Astrocyte of the spinal cord (primary cell): ENCODE results near the gene SLC39A13.

ENCODE experiments used
- DNase-seq: peaks from one replicate; pipeline ENCODE4 v3.0.0; 2011; ENCODE audit warnings: low read depth, low spot score
- H3K4me3 ChIP-seq: 2 replicates; pipeline ENCODE4 v1.5.1; 2011; ENCODE audit warnings: low read depth, mild to moderate bottlenecking, low read length, moderate library complexity
- in situ Hi-C: cut with HindIII; loops from 2 replicates; pipeline ENCODE4 v1.10.0; 2017; ENCODE audit warnings: low sequenced_read_pairs
- TF ChIP-seq, protein P1 (sequence below): IDR thresholded peaks from 2 replicates; pipeline ENCODE4 v1.5.1; 2012; ENCODE audit warnings: low read depth, mild to moderate bottlenecking, low read length, inconsistent platforms

SLC39A13 gene

DNA sequence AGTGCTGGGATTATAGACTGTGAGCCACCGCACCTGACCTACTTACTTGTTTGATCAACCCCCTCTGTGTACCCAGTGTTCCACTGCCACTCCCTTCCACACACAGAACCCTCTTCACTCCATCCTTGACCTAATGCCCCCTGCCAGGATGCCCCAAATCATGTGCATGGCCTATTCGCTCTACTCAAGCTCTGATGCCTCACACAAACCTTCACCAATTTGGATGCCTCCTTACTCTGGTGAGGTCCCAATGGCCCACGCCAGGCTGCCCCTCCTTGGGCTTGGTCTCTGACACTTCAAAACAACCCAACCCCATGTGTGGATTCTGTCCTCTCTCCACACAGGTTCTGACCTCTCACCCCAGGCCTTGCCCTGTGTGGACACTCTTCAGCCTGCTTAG is 27.3 kb downstream of the SLC39A13 start:
- DNase-seq = no peak
- TF ChIP-seq, protein P1, sequence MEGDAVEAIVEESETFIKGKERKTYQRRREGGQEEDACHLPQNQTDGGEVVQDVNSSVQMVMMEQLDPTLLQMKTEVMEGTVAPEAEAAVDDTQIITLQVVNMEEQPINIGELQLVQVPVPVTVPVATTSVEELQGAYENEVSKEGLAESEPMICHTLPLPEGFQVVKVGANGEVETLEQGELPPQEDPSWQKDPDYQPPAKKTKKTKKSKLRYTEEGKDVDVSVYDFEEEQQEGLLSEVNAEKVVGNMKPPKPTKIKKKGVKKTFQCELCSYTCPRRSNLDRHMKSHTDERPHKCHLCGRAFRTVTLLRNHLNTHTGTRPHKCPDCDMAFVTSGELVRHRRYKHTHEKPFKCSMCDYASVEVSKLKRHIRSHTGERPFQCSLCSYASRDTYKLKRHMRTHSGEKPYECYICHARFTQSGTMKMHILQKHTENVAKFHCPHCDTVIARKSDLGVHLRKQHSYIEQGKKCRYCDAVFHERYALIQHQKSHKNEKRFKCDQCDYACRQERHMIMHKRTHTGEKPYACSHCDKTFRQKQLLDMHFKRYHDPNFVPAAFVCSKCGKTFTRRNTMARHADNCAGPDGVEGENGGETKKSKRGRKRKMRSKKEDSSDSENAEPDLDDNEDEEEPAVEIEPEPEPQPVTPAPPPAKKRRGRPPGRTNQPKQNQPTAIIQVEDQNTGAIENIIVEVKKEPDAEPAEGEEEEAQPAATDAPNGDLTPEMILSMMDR = no peak
- H3K4me3 ChIP-seq = no peak overlapping the region
- in situ Hi-C loops = no loop called here

DNA sequence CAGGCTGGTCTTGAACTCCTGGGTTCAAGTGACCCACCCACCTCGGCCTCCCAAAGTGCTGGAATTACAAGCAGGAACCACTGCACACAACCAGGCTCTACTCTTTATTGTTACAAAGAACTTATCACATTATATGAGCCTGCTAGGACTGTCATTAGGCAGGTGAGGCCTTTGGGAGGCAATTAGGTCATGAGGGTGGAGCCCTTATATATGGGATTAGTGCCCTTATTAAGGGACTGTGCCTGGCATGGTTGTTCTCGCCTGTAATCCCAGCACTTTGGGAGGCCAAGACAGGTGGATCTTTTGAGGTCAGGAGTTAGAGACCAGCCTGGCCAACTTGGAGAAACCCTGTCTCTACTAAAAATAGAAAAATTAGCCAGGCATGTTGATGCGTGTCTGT is 28.3 kb downstream of the SLC39A13 start:
- no peak for DNase-seq
- no peak overlapping the region for H3K4me3 ChIP-seq
- TF ChIP-seq, protein P1 = no peak

DNA sequence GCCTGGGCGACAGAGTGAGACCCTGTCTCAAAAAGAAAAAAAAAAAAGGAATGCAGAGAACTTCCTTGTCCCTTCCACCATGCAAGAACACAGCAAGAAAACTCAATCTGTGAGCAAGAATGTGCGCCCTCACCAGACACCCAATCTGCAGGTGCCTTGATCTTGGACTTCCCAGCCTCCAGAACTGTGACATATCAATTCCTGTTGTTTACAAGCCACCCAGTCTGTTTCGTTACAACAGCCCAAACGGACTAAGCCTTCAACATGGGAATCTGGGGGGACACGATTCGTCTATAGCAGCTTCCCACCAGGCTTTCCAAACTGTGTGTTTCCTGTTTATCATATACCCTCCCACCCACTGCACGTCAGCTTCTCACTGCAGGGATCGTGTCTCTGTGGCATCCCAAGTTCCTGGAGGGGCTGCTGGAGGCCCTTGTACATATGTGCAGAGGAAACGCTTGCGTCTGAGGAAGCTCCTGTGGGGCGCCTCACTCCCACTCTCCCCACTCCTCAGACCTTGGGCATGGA is 28.9 kb downstream of the SLC39A13 start:
- no peak overlapping the region for H3K4me3 ChIP-seq
- in situ Hi-C loops = no loop called here
- no peak for DNase-seq
- TF ChIP-seq, protein P1 = no peak

More for the DNA sequence above, 28.3 kb downstream of the SLC39A13 start:
- in situ Hi-C loops = no loop called here

DNA sequence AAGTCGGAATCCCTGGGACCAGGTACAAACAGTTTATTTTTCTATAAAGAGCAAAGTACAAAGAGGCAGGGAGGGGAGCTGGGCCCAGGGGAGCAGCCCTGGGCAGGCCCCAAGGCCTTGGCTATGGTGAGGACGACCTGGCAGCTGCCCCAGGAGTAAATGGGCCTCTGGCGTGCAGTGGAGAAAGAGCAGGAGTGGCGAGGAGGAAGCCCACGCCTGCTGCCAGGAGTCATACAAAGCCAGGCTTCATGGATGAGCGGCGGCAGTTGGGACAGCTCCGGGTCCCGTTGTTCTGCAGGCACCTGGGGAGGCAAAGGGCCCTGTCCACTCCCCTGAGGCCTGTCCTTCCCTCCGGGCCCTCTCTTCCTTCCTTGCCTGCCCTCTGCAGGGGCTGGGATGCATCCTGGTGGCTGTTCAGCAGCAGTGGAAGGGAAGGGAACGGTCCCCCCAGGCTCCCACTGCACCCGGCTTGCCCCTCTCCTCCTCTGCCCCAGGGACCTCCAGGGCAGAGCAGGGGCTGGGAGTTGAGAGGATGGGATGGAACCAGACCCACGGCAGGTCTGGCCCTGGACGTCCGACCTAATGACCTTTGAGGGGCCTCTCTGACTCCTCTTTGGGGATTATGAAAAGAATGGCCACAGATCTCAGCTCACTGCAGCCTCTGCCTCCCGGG is 29.5 kb downstream of the SLC39A13 start:
- no peak overlapping the region for H3K4me3 ChIP-seq
- DNase-seq = no peak
- TF ChIP-seq, protein P1 = peak; percentile 2
- in situ Hi-C loops = no loop called here

DNA sequence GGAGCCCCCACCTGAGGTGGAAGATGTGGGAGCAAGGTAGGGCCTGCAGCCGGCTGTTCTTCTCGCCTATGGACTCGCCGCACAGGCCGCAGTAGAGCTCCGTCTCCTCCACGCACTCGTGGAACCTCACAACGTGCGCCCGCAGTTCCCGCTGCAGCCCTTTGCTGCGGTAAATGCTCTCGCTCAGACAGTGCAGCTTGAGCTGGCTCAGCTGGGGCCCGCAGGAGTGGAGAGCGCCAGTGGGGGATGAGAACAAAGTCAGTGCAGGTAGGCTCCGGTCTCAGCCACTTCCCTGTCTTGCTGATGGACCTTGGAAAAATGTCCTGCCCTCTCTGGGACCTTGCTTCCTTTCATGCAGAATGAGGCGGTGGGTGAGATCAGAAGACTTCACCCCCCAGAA is 30.3 kb downstream of the SLC39A13 start:
- no peak overlapping the region for H3K4me3 ChIP-seq
- in situ Hi-C loops = no loop called here
- TF ChIP-seq, protein P1 = no peak
- DNase-seq = no peak

DNA sequence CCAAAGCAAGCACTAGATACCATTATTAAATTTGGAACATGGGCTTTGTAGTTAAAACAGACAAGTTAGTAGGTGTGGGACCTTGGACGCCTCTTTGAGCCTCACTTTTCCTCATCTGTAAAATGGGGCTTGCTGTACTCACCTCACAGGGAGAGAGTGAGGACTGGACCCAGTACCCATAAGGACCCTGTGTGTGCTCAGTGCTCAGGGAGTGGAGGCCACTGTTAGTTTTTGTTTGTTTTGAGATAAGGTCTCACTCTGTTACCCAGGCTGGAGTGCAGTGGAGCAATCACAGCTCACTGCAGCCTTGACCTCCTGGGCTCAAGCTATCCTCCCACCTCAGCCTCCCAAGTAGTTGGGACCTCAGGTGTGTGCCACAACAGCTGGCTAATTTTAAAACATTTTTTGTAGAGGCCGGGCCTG is 31.7 kb downstream of the SLC39A13 start:
- no peak for DNase-seq
- TF ChIP-seq, protein P1 = no peak
- in situ Hi-C loops = no loop called here
- H3K4me3 ChIP-seq = no peak overlapping the region

DNA sequence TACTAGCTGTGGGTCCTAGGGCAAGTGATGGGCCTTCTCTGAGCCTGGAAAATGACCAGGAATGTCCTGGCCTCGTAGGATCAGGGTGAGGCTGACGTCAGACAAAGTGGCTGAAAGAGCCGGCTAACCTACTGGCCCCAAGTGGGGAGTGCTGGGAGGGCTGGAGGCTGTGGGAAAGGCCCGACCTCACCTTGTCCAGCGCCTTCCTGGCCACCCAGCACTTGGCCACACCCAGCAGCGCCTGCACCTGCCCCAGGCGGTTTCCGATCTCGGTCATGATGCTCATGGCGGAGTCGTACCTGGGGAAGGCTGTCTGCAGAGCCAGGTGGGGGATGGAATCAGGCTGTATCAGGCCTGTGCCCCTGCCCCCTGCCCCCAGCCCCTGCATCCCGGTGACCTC is 33.0 kb downstream of the SLC39A13 start:
- H3K4me3 ChIP-seq = no peak overlapping the region
- TF ChIP-seq, protein P1 = no peak
- in situ Hi-C loops = no loop called here
- no peak for DNase-seq
